GM23338 (cell line): ENCODE results near the gene ELOVL2. TPM values are rescaled to one million over a fixed set of nuclear protein-coding genes. Genes with fewer than 3 reads are reported as not detected.

Experiments used
- ATAC-seq: fragments of 200-7000 bp; cut with Tn5 transposase; 3 replicates; pipeline ENCODE4 v1.9.1; 2020
- DNase-seq: peaks from one replicate; pipeline ENCODE4 v3.0.0-alpha.2; 2015; ENCODE audit warnings: low spot score
- H2AFZ ChIP-seq: fragments of 200-600 bp; sonication (generic); 2 replicates; pipeline ENCODE4 v1.8.0; 2016; ENCODE audit warnings: antibody characterized with exemption, mild to moderate bottlenecking, moderate library complexity
- H3F3A ChIP-seq: fragments of 200-600 bp; sonication (generic); replicated peaks from 2 replicates; pipeline ENCODE4 v1.8.0; 2017; ENCODE audit warnings: antibody characterized with exemption, mixed run types, low read depth
- H3K27ac ChIP-seq: fragments of 200-600 bp; sonication (generic); 2 replicates; pipeline ENCODE4 v1.6.1; 2016; ENCODE audit warnings: low read depth
- H3K27me3 ChIP-seq: fragments of 200-600 bp; sonication (generic); 2 replicates; pipeline ENCODE4 v1.8.0; 2016; ENCODE audit warnings: mild to moderate bottlenecking, mixed run types, moderate library complexity; ENCODE audit not compliant: insufficient read depth
- H3K36me3 ChIP-seq: fragments of 200-600 bp; sonication (generic); 2 replicates; pipeline ENCODE4 v1.8.0; 2016; ENCODE audit warnings: mild to moderate bottlenecking; ENCODE audit not compliant: insufficient read depth
- H3K4me1 ChIP-seq: fragments of 200-600 bp; sonication (generic); 2 replicates; pipeline ENCODE4 v1.8.0; 2016; ENCODE audit warnings: mild to moderate bottlenecking, moderate library complexity; ENCODE audit not compliant: insufficient read depth
- H3K4me2 ChIP-seq: fragments of 200-600 bp; sonication (generic); 2 replicates; pipeline ENCODE4 v1.7.1; 2017; ENCODE audit warnings: mixed run types
- H3K4me3 ChIP-seq: fragments of 200-600 bp; sonication (generic); 2 replicates; pipeline ENCODE4 v1.6.1; 2016; ENCODE audit warnings: mixed run types
- H3K79me2 ChIP-seq: fragments of 200-600 bp; sonication (generic); replicated peaks from 2 replicates; pipeline ENCODE4 v1.8.0; 2017; ENCODE audit warnings: mild to moderate bottlenecking; ENCODE audit not compliant: insufficient read depth
- H3K9me2 ChIP-seq: fragments of 200-600 bp; sonication (generic); 2 replicates; pipeline ENCODE4 v1.8.0; 2017; ENCODE audit not compliant: insufficient read depth
- H4K20me1 ChIP-seq: fragments of 200-600 bp; sonication (generic); replicated peaks from 2 replicates; pipeline ENCODE4 v1.8.0; 2017; ENCODE audit warnings: mild to moderate bottlenecking; ENCODE audit not compliant: insufficient read depth
- H3K27ac Mint-ChIP-seq: 2 replicates; pipeline ENCODE4 v1.8.0; 2020; ENCODE audit warnings: inconsistent platforms, mild to moderate bottlenecking, moderate library complexity, mixed read lengths
- H3K27me3 Mint-ChIP-seq: 3 replicates; pipeline ENCODE4 v1.8.0; 2022; ENCODE audit warnings: low read depth, mild to moderate bottlenecking, moderate library complexity, mixed read lengths, inconsistent platforms; ENCODE audit not compliant: insufficient read depth, poor library complexity
- H3K36me3 Mint-ChIP-seq: 3 replicates; pipeline ENCODE4 v1.8.0; 2021; ENCODE audit warnings: low read depth, mild to moderate bottlenecking, inconsistent platforms, moderate library complexity, mixed read lengths
- H3K4me1 Mint-ChIP-seq: 3 replicates; pipeline ENCODE4 v1.8.0; 2020; ENCODE audit warnings: mild to moderate bottlenecking, inconsistent platforms, mixed read lengths
- H3K4me3 Mint-ChIP-seq: 3 replicates; pipeline ENCODE4 v1.8.0; 2021; ENCODE audit warnings: moderate library complexity, mild to moderate bottlenecking, inconsistent platforms, mixed read lengths
- H3K9me3 Mint-ChIP-seq: 3 replicates; pipeline ENCODE4 v1.8.0; 2020; ENCODE audit warnings: moderate library complexity, mild to moderate bottlenecking, inconsistent platforms, mixed read lengths
- CREB1 ChIP-seq: fragments of 250-450 bp; sonication (Bioruptor Pico); IDR thresholded peaks from 2 replicates; pipeline ENCODE4 v1.5.0; 2020; ENCODE audit warnings: low read depth, mild to moderate bottlenecking, moderate library complexity
- EZH2 ChIP-seq: fragments of 200-600 bp; sonication (generic); IDR thresholded peaks from one replicate; pipeline ENCODE4 v1.8.0; 2017; ENCODE audit warnings: antibody characterized with exemption, mild to moderate bottlenecking, low read depth; ENCODE audit not compliant: unreplicated experiment
- EZH2phosphoT487 ChIP-seq: fragments of 200-600 bp; sonication (generic); IDR thresholded peaks from one replicate; pipeline ENCODE4 v1.8.1; 2018; ENCODE audit warnings: antibody characterized with exemption; ENCODE audit not compliant: unreplicated experiment
- JUNB ChIP-seq: IDR thresholded peaks from one replicate; pipeline ENCODE4 v1.6.1; 2016; ENCODE audit warnings: antibody characterized with exemption; ENCODE audit not compliant: unreplicated experiment
- NANOG ChIP-seq: IDR thresholded peaks from 2 replicates; pipeline ENCODE4 v1.6.1; 2016; ENCODE audit warnings: antibody characterized with exemption, borderline replicate concordance
- POLR2AphosphoS5 ChIP-seq: IDR thresholded peaks from 2 replicates; pipeline ENCODE4 v1.6.1; 2016; ENCODE audit warnings: antibody characterized with exemption, low read depth
- REST ChIP-seq: IDR thresholded peaks from one replicate; pipeline ENCODE4 v1.6.1; 2018; ENCODE audit warnings: antibody characterized with exemption; ENCODE audit not compliant: unreplicated experiment
- STAT1 ChIP-seq: IDR thresholded peaks from one replicate; pipeline ENCODE4 v1.6.1; 2016; ENCODE audit warnings: antibody characterized with exemption; ENCODE audit not compliant: unreplicated experiment
- ZNF114 ChIP-seq: fragments of 250-450 bp; sonication (Bioruptor Pico); IDR thresholded peaks from 2 replicates; pipeline ENCODE4 v1.5.0; 2020; ENCODE audit warnings: mild to moderate bottlenecking, moderate library complexity
- ZNF331 ChIP-seq: fragments of 250-450 bp; sonication (Bioruptor Pico); IDR thresholded peaks from 2 replicates; pipeline ENCODE4 v1.5.0; 2020; ENCODE audit warnings: low read depth, mild to moderate bottlenecking, moderate library complexity
- ZNF462 ChIP-seq: fragments of 250-450 bp; sonication (Bioruptor Pico); IDR thresholded peaks from 2 replicates; pipeline ENCODE4 v1.5.0; 2020; ENCODE audit warnings: mild to moderate bottlenecking, moderate library complexity
- polyA plus RNA-seq: library from polyadenylated mRNA; unstranded; fragments of >200 nt; fragmentation: Nextera tagmentation; extraction: Ambion mirVana; gene quantifications from 2 replicates; pipeline ENCODE4 v1.2.1, GENCODE V29; 2016
- total RNA-seq: library from RNA; depleted of rRNA; stranded (reverse); fragments of >200 nt; shearing (Covaris generic); gene quantifications from 2 replicates; pipeline ENCODE4 v1.2.3, GENCODE V29; 2014
- TF ChIP-seq, protein P1 (sequence below): IDR thresholded peaks from 2 replicates; pipeline ENCODE4 v1.6.1; 2016; ENCODE audit warnings: antibody characterized with exemption
- TF ChIP-seq, protein P2 (sequence below), 2 experiments: fragments of 200-600 bp in 1 of 2; sonication (generic) in 1 of 2; conservative IDR thresholded peaks; 2 replicates each; pipeline versions ENCODE4 v1.5.1 to v1.6.1; 2016 to 2017; ENCODE audit warnings: antibody characterized with exemption in 2 of 2, low read depth in 2 of 2, mild to moderate bottlenecking in 2 of 2, moderate library complexity in 1 of 2

ELOVL2 gene
- total and polyA plus RNA-seq, 2 experiments from 2014 or later, result 1.2 to 1.6 TPM

DNA sequence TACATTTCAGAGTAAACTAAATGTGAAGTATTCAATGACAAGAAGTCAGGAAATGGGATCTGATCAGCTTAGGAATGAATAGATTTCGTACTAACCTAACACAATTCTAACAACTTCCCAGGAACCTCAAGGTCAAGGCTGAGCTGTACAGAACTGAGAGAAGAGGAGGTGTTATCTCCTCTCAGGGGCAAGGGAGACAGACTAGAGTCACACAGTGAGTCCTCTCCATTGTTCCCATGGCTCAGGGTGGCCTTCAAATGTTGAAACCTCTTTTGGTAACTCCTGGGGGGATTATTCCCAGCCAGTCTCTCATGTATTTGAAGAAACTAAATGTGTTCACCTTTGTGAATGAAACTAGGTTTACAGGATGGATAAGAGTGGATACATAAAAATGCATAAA is 27.7 kb downstream of the ELOVL2 start:
- no peak overlapping the region for H3K27ac Mint-ChIP-seq
- Histone ChIP-seq H3K4me1 (peaks cover 4% of the 10 kb centered on the region), H3K79me2 (no peaks in the 10 kb centered on the region), H3K4me3 (no peak overlapping the region), H3K27ac (no peak overlapping the region), H3K4me2 (no peak overlapping the region), H3F3A (no peaks in the 10 kb centered on the region), H3K36me3 (no peaks in the 10 kb centered on the region), H2AFZ (no peak overlapping the region), H3K9me2 (no peaks in the 10 kb centered on the region), H4K20me1 (no peaks in the 10 kb centered on the region), H3K27me3 (no peaks in the 10 kb centered on the region)
- H3K36me3 Mint-ChIP-seq, result no peaks in the 10 kb centered on the region
- H3K9me3 Mint-ChIP-seq, result no peaks in the 10 kb centered on the region
- no peak overlapping the region for H3K4me3 Mint-ChIP-seq
- H3K4me1 Mint-ChIP-seq, result peaks cover 20% of the 10 kb centered on the region
- ATAC-seq (no peak), DNase-seq (no peak)
- TF ChIP-seq JUNB (no peak), EZH2phosphoT487 (no peak), ZNF462 (no peak), NANOG (no peak), POLR2AphosphoS5 (no peak), ZNF331 (CRISPR knock-in tag) (no peak), REST (no peak), CREB1 (CRISPR knock-in tag) (no peak), EZH2 (no peak), STAT1 (no peak), ZNF114 (CRISPR knock-in tag) (no peak)
- TF ChIP-seq, protein P1, sequence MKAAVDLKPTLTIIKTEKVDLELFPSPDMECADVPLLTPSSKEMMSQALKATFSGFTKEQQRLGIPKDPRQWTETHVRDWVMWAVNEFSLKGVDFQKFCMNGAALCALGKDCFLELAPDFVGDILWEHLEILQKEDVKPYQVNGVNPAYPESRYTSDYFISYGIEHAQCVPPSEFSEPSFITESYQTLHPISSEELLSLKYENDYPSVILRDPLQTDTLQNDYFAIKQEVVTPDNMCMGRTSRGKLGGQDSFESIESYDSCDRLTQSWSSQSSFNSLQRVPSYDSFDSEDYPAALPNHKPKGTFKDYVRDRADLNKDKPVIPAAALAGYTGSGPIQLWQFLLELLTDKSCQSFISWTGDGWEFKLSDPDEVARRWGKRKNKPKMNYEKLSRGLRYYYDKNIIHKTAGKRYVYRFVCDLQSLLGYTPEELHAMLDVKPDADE, result no peak
- TF ChIP-seq, protein P2, sequence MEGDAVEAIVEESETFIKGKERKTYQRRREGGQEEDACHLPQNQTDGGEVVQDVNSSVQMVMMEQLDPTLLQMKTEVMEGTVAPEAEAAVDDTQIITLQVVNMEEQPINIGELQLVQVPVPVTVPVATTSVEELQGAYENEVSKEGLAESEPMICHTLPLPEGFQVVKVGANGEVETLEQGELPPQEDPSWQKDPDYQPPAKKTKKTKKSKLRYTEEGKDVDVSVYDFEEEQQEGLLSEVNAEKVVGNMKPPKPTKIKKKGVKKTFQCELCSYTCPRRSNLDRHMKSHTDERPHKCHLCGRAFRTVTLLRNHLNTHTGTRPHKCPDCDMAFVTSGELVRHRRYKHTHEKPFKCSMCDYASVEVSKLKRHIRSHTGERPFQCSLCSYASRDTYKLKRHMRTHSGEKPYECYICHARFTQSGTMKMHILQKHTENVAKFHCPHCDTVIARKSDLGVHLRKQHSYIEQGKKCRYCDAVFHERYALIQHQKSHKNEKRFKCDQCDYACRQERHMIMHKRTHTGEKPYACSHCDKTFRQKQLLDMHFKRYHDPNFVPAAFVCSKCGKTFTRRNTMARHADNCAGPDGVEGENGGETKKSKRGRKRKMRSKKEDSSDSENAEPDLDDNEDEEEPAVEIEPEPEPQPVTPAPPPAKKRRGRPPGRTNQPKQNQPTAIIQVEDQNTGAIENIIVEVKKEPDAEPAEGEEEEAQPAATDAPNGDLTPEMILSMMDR (conservative IDR thresholded peaks at IDR 0.05; ENCODE audit: low read depth in 2 of 2), result no peak
- peaks cover 3% of the 10 kb centered on the region for H3K27me3 Mint-ChIP-seq
